ENCODE measurements around the gene SPARC.

DNA sequence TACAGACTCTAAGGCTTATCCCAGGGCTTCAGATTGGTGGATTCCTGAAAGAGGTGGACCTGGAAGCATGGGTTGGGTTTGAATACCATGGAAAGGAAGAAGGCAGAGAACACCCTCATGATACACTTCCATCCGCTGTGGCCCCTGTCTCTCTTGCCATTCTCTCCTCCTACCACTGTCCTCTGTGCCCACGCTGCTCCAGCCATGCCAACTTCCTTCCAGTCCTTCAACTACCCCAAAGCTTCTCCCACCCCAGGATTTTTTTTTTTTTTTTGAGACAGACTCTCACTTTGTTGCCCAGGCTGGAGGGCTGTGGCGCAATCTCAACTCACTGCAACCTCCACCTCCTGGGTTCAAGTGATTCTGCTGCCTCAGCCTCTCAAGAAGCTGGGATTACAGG, 1.7 kb upstream of the SPARC start:
- TF ChIP-seq EZH2 (IDR thresholded peaks at IDR 0.05; ENCODE audit: insufficient read depth, poor library complexity, severe bottlenecking) (no peak), EZH2phosphoT487 (IDR thresholded peaks at IDR 0.05; ENCODE audit: insufficient read depth, low read depth) (no peak)

All from GM23248 (cell line).